Astrocyte (in vitro differentiated cells and primary cell): Measurements from ENCODE around the gene CDK14. TPM values are rescaled to one million over a fixed set of nuclear protein-coding genes. Genes with fewer than 3 reads are reported as not detected.
A peak's percentile ranks its signal among the peaks of the same experiment; 100 is the strongest.

Experiments used
- DNase-seq: peaks from one replicate; pipeline ENCODE4 v3.0.0-alpha.2; 2010; ENCODE audit warnings: low read depth
- FAIRE-seq: peaks from 2 replicates; lab custom pipeline; 2011; peaks lifted over from hg19 to GRCh38; lab: Jason Lieb, UNC
- H2AFZ ChIP-seq: 2 replicates; pipeline ENCODE4 v1.6.0; 2012; ENCODE audit warnings: low read depth, low read length, inconsistent platforms
- H3K27ac ChIP-seq: 2 replicates; pipeline ENCODE4 v1.5.1; 2011; ENCODE audit warnings: low read depth, low read length, inconsistent platforms
- H3K27me3 ChIP-seq: 2 replicates; pipeline ENCODE4 v1.6.0; 2011; ENCODE audit warnings: low read length, inconsistent platforms; ENCODE audit not compliant: insufficient read depth
- H3K36me3 ChIP-seq: 2 replicates; pipeline ENCODE4 v1.5.1; 2011; ENCODE audit warnings: low read length, inconsistent platforms; ENCODE audit not compliant: insufficient read depth
- H3K4me1 ChIP-seq: 2 replicates; pipeline ENCODE4 v1.5.1; 2011; ENCODE audit warnings: low read length, inconsistent platforms; ENCODE audit not compliant: insufficient read depth
- H3K4me2 ChIP-seq: 2 replicates; pipeline ENCODE4 v1.6.0; 2012; ENCODE audit warnings: low read length, inconsistent platforms
- H3K4me3 ChIP-seq: 2 replicates; pipeline ENCODE4 v1.5.1; 2011; ENCODE audit warnings: low read depth, mild to moderate bottlenecking, low read length, inconsistent platforms; ENCODE audit not compliant: insufficient read depth
- H3K79me2 ChIP-seq: 2 replicates; pipeline ENCODE4 v1.6.0; 2012; ENCODE audit warnings: mild to moderate bottlenecking, low read length, inconsistent platforms; ENCODE audit not compliant: insufficient read depth
- H3K9ac ChIP-seq: 2 replicates; pipeline ENCODE4 v1.6.0; 2012; ENCODE audit warnings: mild to moderate bottlenecking, low read length, inconsistent platforms
- H3K9me3 ChIP-seq: 2 replicates; pipeline ENCODE4 v1.5.1; 2012; ENCODE audit warnings: low read depth, mild to moderate bottlenecking, low read length, inconsistent platforms; ENCODE audit not compliant: insufficient read depth
- H4K20me1 ChIP-seq: 2 replicates; pipeline ENCODE4 v1.6.0; 2012; ENCODE audit warnings: low read length, inconsistent platforms; ENCODE audit not compliant: insufficient read depth
- H3K27ac Mint-ChIP-seq: one replicate; pipeline ENCODE4 v1.8.0; 2021; ENCODE audit warnings: mild to moderate bottlenecking, mixed read lengths; ENCODE audit not compliant: unreplicated experiment
- H3K27me3 Mint-ChIP-seq: one replicate; pipeline ENCODE4 v1.8.0; 2021; ENCODE audit warnings: low read depth, mixed read lengths; ENCODE audit not compliant: unreplicated experiment
- H3K36me3 Mint-ChIP-seq: one replicate; pipeline ENCODE4 v1.8.0; 2021; ENCODE audit warnings: low read depth, mixed read lengths; ENCODE audit not compliant: unreplicated experiment
- H3K4me1 Mint-ChIP-seq: one replicate; pipeline ENCODE4 v1.8.0; 2021; ENCODE audit warnings: low read depth, mixed read lengths; ENCODE audit not compliant: unreplicated experiment
- H3K4me3 Mint-ChIP-seq: one replicate; pipeline ENCODE4 v1.8.0; 2021; ENCODE audit warnings: mild to moderate bottlenecking, moderate library complexity, mixed read lengths; ENCODE audit not compliant: unreplicated experiment
- H3K9me3 Mint-ChIP-seq: one replicate; pipeline ENCODE4 v1.8.0; 2021; ENCODE audit warnings: mild to moderate bottlenecking, mixed read lengths; ENCODE audit not compliant: unreplicated experiment
- EZH2 ChIP-seq: IDR thresholded peaks from 2 replicates; pipeline ENCODE4 v1.6.1; 2012; ENCODE audit warnings: mild to moderate bottlenecking, low read length, inconsistent platforms; ENCODE audit not compliant: insufficient read depth
- total RNA-seq: library from RNA; stranded (reverse); gene quantifications from 2 replicates; pipeline ENCODE4 v1.2.1, GENCODE V29; 2021
- TF ChIP-seq, protein P1 (sequence below): IDR thresholded peaks from 2 replicates; pipeline ENCODE4 v1.5.1; 2011; ENCODE audit warnings: low read depth, mild to moderate bottlenecking, inconsistent platforms, low read length, moderate library complexity; ENCODE audit not compliant: insufficient read depth

Gene CDK14
- total RNA-seq, 1 donor from 2014 or later = 30.2 TPM

DNA sequence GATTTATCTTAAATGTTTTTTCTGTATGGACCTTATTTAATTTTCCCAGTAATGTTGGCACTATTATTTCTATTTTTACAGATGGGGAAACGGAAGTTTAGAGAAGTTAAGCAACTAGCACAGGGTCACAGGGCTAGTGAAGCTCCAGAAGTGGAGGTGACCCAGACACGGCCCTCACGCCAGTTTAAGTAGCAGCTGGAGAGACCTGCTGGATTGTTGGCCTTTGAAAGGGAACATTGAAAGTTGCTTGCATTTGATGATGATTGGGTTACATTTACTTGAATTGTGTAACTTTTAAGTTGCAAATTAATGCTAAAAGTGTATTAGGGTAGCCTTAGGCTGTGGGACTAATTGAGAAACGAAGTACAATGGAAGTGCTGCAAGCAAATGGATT, 25.6 kb downstream of the CDK14 start:
- peaks cover 17% of the 10 kb centered on the region for H4K20me1 ChIP-seq
- H3K27me3 ChIP-seq = no peaks in the 10 kb centered on the region
- H3K36me3 ChIP-seq = no peaks in the 10 kb centered on the region
- FAIRE-seq = no peak
- peaks cover 40% of the 10 kb centered on the region for H3K4me1 Mint-ChIP-seq
- no peak overlapping the region for H3K27ac Mint-ChIP-seq
- no peak overlapping the region for H3K9ac ChIP-seq
- no peak for DNase-seq
- H3K4me3 ChIP-seq = no peak overlapping the region
- no peak for TF ChIP-seq EZH2
- TF ChIP-seq, protein P1, sequence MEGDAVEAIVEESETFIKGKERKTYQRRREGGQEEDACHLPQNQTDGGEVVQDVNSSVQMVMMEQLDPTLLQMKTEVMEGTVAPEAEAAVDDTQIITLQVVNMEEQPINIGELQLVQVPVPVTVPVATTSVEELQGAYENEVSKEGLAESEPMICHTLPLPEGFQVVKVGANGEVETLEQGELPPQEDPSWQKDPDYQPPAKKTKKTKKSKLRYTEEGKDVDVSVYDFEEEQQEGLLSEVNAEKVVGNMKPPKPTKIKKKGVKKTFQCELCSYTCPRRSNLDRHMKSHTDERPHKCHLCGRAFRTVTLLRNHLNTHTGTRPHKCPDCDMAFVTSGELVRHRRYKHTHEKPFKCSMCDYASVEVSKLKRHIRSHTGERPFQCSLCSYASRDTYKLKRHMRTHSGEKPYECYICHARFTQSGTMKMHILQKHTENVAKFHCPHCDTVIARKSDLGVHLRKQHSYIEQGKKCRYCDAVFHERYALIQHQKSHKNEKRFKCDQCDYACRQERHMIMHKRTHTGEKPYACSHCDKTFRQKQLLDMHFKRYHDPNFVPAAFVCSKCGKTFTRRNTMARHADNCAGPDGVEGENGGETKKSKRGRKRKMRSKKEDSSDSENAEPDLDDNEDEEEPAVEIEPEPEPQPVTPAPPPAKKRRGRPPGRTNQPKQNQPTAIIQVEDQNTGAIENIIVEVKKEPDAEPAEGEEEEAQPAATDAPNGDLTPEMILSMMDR = no peak
- peaks cover 35% of the 10 kb centered on the region for H3K4me1 ChIP-seq
- peaks cover 2% of the 10 kb centered on the region for H3K36me3 Mint-ChIP-seq
- no peak overlapping the region for H3K27ac ChIP-seq
- H3K9me3 ChIP-seq = no peaks in the 10 kb centered on the region
- H2AFZ ChIP-seq = no peak overlapping the region
- peaks cover 92% of the 10 kb centered on the region for H3K79me2 ChIP-seq
- H3K4me2 ChIP-seq = no peak overlapping the region
- no peaks in the 10 kb centered on the region for H3K27me3 Mint-ChIP-seq
- H3K9me3 Mint-ChIP-seq = no peaks in the 10 kb centered on the region
- H3K4me3 Mint-ChIP-seq = no peak overlapping the region

DNA sequence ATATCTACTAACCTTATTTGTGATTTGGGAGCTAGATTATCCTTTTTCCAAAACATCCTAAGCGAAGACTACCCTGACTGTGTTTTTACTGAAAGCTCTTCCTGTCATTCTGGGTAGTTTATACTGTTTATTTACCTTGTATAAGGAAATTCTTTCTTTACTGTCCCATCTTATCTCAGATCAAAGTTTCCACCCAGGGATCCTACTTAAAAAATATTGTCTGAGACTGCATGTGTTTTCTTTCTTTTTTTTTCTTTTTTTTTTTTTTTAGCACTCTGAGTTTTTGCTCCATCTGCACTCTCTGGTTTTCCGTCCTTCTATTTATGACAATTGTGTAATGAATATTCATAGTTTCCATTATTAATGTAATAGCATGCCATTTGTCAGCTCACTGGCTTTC, 26.5 kb downstream of the CDK14 start:
- no peaks in the 10 kb centered on the region for H3K9me3 Mint-ChIP-seq
- H3K27ac Mint-ChIP-seq = no peak overlapping the region
- peaks cover 41% of the 10 kb centered on the region for H3K4me1 Mint-ChIP-seq
- Histone ChIP-seq H3K27me3 (no peaks in the 10 kb centered on the region), H3K79me2 (peaks cover 91% of the 10 kb centered on the region), H3K9ac (no peak overlapping the region), H3K4me3 (no peak overlapping the region), H4K20me1 (peaks cover 11% of the 10 kb centered on the region), H3K9me3 (no peaks in the 10 kb centered on the region), H3K36me3 (no peaks in the 10 kb centered on the region), H2AFZ (no peak overlapping the region), H3K4me2 (no peak overlapping the region), H3K4me1 (peaks cover 35% of the 10 kb centered on the region), H3K27ac (no peak overlapping the region)
- peaks cover 2% of the 10 kb centered on the region for H3K36me3 Mint-ChIP-seq
- TF ChIP-seq, protein P1 = no peak
- no peak for TF ChIP-seq EZH2
- H3K4me3 Mint-ChIP-seq = no peak overlapping the region
- DNase-seq (no peak), FAIRE-seq (no peak)
- no peaks in the 10 kb centered on the region for H3K27me3 Mint-ChIP-seq

DNA sequence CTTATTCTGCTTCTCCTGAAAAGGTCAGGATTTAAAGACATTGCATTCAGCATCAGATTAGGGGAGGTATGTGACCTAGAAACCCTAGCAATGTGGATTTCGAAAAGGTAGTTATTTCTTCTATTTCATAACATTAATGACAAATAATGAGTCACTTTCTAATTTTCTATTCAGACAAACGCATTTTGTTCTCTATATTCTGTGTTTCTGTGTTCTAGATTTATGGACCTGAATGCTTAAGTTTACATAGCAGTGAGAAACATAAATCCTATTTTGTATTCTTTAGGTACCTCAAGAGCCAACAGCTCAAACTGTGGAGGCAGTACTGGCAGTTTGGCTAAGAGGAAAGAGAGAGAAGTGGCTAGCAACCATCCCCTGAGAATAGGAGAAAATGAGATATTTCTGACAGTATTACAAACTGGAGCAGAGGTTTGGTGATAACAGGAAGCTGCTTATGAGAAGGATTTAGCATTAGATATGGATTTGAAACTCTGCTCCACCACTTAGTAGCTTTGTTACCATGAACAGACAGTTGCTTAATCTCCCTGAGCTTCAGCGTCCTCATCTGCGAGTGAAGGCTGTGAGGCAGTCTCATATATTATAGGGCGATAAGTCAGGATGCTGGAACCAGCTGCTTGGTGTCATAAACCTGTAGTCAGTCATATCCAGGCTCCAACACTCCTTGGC, 28.2 kb downstream of the CDK14 start:
- FAIRE-seq (no peak), DNase-seq (no peak)
- H3K27ac Mint-ChIP-seq = peak overlapping the region; percentile 94
- H3K36me3 Mint-ChIP-seq = peaks cover 2% of the 10 kb centered on the region
- no peak overlapping the region for H3K4me3 ChIP-seq
- TF ChIP-seq EZH2 = no peak
- TF ChIP-seq, protein P1 = no peak
- H3K27me3 Mint-ChIP-seq = no peaks in the 10 kb centered on the region
- no peaks in the 10 kb centered on the region for H3K9me3 ChIP-seq
- H3K9ac ChIP-seq = peak overlapping the region; percentile 43
- no peak overlapping the region for H2AFZ ChIP-seq
- peak overlapping the region; percentile 79 for H3K4me2 ChIP-seq
- no peak overlapping the region for H3K4me3 Mint-ChIP-seq
- peak overlapping the region; percentile 60 for H3K27ac ChIP-seq
- H3K36me3 ChIP-seq = no peaks in the 10 kb centered on the region
- H3K27me3 ChIP-seq = no peaks in the 10 kb centered on the region
- peaks cover 41% of the 10 kb centered on the region for H3K4me1 Mint-ChIP-seq
- H3K9me3 Mint-ChIP-seq = no peaks in the 10 kb centered on the region
- H4K20me1 ChIP-seq = peaks cover 10% of the 10 kb centered on the region
- H3K79me2 ChIP-seq = peaks cover 85% of the 10 kb centered on the region
- peaks cover 35% of the 10 kb centered on the region for H3K4me1 ChIP-seq
